Activated T-cell treated with anti-CD3 and anti-CD28 coated beads for 1 hour (primary cell): ENCODE data around the gene PLXND1.
"Not testable (repeated sequence)": the region's sequence is repeated elsewhere in the genome, so short reads cannot be mapped to it uniquely, and the experiment has no call there.

ENCODE experiments used
- DNase-seq: peaks from one replicate; pipeline ENCODE4 v3.0.0-alpha.2; 2020; ENCODE audit warnings: low read depth

The PLXND1 gene

GRCh38 chr3:129606636-129607390, at the start of gene PLXND1:
Gene PLXND1, minus strand, starts transcription at chr3:129606676. Its CDS starts 37 bp downstream, at chr3:129606639.
- DNase-seq = no peak

GRCh38 chr3:129655291-129655700, 48.8 kb upstream of the PLXND1 start:
- DNase-seq = no peak

- no peak for DNase-seq
Observed at GRCh38 chr3:129654131-129654530, 47.7 kb upstream of the PLXND1 start.

GRCh38 chr3:129653019-129653418, 46.5 kb upstream of the PLXND1 start:
- DNase-seq = no peak

GRCh38 chr3:129651435-129652202, 45.1 kb upstream of the PLXND1 start:
- DNase-seq = no peak

- DNase-seq = peak; percentile 39
Observed at GRCh38 chr3:129650256-129650872, 43.9 kb upstream of the PLXND1 start.

- no peak for DNase-seq
Observed at GRCh38 chr3:129648391-129648790, 41.9 kb upstream of the PLXND1 start.

- DNase-seq = no peak
Observed at GRCh38 chr3:129645286-129645685, 38.8 kb upstream of the PLXND1 start.

- DNase-seq = no peak
Observed at GRCh38 chr3:129644836-129645235, 38.4 kb upstream of the PLXND1 start.

- DNase-seq = not testable (repeated sequence)
Observed at GRCh38 chr3:129641567-129642260, 35.2 kb upstream of the PLXND1 start.

GRCh38 chr3:129640985-129641384, 34.5 kb upstream of the PLXND1 start:
- not testable (repeated sequence) for DNase-seq

GRCh38 chr3:129638481-129638880, 32.0 kb upstream of the PLXND1 start:
- no peak for DNase-seq

- no peak for DNase-seq
Observed at GRCh38 chr3:129636082-129636481, 29.6 kb upstream of the PLXND1 start.

GRCh38 chr3:129635656-129636055, 29.2 kb upstream of the PLXND1 start:
- DNase-seq = no peak

- DNase-seq = no peak
Observed at GRCh38 chr3:129633751-129634481, 27.4 kb upstream of the PLXND1 start.

- DNase-seq = no peak
Observed at GRCh38 chr3:129632977-129633376, 26.5 kb upstream of the PLXND1 start.

GRCh38 chr3:129632556-129632955, 26.1 kb upstream of the PLXND1 start:
- no peak for DNase-seq

- no peak for DNase-seq
Observed at GRCh38 chr3:129632056-129632455, 25.6 kb upstream of the PLXND1 start.

- no peak for DNase-seq
Observed at GRCh38 chr3:129629011-129629410, 22.5 kb upstream of the PLXND1 start.

GRCh38 chr3:129628169-129628522, 21.7 kb upstream of the PLXND1 start:
- no peak for DNase-seq

GRCh38 chr3:129627350-129628168, 21.1 kb upstream of the PLXND1 start:
- DNase-seq = peak; percentile 44
